ENCODE data around the gene MAP3K7CL.
"Not testable (repeated sequence)": the region's sequence is repeated elsewhere in the genome, so short reads cannot be mapped to it uniquely, and the experiment has no call there.

Gene MAP3K7CL

DNA sequence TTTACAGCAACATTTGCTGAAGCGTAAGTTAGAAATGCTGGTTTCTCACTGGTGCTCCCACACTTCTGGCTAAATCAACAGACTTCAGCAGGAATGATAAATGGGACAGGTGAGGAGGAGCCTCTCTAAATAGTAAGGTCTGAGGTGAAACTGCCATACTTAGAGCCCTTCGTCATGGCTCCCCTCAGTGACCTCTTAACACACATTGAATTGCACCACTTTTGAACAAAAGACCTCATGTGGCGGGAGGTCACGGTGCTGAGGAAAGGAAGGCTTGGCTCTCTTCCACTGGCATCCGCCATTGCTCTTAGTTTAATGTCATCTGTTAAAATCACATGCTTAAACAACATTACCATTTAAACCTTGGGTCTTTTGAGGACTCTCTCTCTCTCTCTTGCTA lies 3.4 kb downstream of the MAP3K7CL start:
- DNase-seq (ENCODE audit: low read depth), result no peak

DNA sequence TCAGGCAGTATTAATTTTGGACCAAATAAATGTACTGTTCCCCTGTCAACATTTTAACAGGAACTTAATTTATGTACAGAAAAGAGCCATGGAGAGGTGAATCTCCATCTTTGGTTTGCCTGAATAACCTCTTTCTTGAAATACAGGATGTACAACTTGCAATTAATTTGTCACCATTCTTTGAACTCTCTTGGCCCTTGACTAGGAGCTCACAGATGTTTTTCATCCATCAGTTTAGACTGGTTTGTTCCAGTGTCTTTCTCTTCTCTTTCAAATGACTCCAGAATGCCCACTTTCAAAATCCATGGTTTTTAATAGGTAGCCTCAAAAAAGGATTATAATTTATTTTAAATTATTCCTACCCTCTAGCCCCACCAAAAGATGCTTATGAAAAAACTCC lies 5.0 kb downstream of the MAP3K7CL start:
- DNase-seq (ENCODE audit: low read depth), result no peak

DNA sequence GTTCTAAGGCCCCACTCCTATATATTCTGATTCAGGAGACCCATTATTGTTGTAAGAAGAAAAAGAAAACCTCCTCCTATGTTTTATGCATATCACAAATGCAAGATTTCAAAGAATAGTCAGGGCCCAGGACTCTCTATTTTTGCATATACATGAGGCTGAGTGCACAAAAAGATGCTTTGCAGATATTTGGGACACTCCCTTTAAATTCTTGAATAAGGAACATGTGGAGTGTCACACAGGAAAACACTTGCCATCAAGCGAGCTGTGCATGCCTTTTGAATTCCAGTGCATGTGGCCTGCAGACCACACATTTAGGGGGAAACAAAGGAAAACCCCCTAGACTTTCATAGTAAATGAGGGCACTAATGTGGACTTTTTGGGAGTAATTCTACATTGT lies 5.6 kb downstream of the MAP3K7CL start:
- DNase-seq (ENCODE audit: low read depth), result no peak

DNA sequence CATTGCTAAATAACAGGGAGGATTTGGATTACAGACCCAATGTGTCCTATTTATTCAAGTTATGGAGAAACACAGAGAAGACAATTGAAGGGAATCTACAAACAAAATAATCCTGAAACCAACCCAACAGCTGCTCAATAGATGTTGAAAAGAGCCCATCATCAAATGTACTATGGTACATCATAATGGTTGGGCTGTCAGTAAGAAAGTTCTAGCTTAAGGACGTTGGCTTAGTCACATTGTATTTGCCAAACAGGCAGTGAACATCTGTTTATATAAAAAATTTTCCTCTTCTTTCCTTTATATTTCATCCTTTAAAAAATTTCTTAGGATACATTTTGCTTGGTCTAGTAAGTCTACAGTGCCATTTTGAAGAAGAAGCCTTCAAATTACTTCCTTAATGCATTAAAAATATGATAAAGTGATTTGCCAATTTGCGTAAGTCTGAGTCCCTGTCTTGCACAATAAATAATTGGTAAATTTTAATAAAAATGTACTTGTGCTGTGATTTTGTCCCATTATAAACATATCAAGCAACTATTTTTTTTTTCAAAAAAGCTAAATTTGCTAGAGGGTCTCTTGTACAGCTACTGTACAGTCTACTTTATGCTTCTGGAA lies 14.4 kb downstream of the MAP3K7CL start:
- no peak for DNase-seq (ENCODE audit: low read depth)

DNA sequence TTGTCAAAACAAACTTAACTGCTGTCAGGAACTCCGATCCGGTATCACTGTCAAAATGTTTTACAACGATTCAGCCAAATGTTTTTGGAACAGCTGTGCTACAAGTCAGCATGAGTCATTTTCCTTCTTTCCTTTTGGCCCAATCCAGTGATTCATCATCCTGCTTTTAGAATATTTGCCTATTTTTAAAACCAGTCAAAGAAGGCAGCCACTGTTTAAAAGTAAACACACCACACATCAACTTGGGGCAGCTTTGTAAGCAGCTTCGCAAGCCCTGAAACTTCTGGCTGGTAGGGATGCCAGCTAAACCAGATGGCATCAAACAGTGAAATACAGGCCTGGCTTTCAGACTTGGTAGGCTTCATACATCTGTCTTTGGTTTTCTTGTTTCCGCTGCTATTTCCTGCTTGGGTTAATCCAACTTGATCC lies 14.9 kb downstream of the MAP3K7CL start:
- no peak for DNase-seq (ENCODE audit: low read depth)

DNA sequence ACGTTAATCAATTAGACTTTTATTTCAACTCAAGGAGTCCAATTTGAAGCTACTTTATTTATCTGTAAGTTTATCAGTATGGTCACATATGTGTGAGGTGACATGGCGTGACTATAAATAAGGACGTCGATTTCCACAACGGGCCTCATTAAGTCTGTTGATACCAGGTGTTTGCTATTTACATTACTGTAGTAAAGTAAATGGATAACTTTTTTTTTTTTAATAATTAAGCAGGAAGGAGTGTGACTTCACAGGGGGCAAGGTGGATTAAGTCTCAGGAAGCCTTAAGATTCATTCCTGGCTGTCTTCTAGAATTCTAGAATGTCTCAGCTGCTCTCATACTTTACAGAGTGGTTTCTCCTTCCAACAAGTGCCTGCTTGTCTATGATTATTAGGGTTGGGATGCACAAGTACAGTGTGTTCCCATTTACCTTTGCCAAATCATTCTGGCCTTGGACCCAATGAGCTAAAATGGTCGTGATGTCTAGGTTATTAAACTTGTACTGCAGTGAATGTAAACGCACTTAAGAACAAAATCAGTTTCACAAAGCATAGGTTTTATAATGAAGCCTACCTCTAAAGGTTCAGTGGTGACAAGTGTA lies 15.5 kb downstream of the MAP3K7CL start:
- DNase-seq (ENCODE audit: low read depth), result no peak

DNA sequence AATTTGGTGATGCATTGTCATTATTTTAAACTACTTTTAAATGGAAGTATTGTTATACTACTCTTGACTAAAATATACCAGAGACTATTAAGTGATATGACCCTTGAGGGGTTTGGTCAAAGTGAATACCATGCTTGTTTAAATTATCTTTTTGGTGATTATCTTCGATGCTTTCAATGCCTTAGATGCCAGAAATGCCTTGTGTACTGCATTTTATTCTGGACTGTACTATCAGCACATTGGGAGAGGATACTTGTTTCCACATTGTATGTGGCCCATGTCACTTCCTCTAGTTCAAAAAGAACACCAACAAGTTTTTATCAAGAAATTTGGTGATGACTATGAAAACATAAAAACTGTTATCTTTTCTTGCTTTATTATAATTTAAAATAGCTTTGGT lies 16.3 kb downstream of the MAP3K7CL start:
- no peak for DNase-seq (ENCODE audit: low read depth)

DNA sequence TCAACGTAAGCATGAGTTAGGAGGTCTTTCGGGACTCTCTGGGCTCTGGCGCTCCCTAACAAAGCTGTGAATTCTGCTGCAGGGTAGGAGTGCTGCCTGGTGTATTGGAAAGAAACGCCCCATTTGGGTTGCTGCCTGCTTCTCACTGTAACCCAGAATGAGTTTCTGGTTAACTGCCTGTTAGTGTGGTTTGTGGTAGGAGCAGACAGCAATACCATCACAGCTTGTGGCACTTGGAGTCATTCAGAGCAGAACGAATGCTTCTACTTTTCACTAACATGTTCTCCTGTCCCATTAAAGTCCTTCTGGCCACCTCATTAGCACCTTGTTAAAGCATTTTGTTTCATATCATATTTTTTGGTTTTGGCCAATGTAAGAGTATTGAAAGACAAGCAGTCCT lies 18.1 kb downstream of the MAP3K7CL start:
- no peak for DNase-seq (ENCODE audit: low read depth)

DNA sequence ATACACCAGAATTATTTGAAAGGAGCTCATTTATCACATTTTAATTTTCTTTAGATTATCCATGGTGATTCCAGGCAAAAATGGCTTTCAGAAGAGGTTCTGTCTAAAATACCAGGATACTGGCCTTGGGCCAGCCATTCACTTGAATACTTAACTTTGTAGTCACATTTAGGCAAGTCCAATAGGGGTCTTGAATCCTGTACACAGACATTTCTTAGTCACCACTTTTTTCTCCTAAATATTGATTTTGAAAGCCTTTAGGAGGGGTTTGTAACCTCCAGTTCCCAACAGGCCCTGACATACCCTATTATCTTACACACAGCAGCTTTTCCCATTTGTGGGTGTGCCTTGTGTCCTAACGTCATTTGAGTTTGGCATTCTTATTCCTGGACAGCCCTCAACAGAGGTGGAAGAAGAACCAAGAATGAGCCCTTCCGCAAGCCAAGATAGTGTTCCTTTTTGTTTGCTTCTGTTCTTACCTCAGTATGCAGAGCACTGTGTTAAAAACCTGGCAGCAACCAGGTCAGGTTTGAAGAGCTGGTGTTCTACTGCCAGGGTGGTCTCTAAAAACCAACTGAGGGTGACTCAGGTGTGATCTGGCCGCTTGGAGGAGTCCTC lies 19.5 kb downstream of the MAP3K7CL start:
- no peak for DNase-seq (ENCODE audit: low read depth)

DNA sequence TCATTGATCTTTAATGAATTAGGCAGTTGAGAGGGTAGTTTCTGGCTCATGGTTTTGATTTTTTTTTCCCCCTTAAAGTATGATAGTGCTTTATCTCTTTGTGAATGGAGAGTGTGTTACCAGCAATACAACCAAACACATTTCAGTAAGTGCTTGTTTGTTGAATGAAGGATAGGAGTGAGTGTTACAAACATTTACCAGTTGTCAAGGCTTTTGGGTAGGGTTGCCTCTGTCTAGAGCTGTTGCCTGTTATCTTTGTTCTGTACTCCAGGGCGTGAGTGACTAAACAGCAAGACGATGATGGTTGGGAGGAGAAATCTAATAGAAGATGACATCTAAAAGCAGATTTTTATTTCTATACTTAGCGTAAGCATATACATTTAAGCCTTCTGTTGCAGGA lies 21.5 kb downstream of the MAP3K7CL start:
- DNase-seq (ENCODE audit: low read depth), result no peak

DNA sequence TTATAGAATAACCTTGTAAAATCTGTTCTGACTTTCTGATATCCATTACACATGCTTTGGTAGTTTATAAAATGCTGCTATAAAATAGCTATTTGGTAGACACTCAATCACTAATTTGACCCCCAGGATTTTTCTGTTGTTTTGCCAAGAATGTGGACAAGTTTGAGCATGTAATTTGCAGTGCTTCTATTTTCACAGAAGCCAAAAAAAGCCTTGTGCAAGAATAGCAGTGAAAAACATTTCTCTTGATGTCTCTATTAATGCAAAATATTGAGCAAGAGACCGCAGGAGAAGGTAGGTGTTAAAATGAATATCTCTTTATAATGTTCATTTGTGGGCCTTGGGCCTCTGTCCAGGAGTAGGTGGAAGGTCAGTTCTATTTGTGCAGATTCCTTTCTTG lies 22.5 kb downstream of the MAP3K7CL start:
- DNase-seq (ENCODE audit: low read depth), result no peak

DNA sequence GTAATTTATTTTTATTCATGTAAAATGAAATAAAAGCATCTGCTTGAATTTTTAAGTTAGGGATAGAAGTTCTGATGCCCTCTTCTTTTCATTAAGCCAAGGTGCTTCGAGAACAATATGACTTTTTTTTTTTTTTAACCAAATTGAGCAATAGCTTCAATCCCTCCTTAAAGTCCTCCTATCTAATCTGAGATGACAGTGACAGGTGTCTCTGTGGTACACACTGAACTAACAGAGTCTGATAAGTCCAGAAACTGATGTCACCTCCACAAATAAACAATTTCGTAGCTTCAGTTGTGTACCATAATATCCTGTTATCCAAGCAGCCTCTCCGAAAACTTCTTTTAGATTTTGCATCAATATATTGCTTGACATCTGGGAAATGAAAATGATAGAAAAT lies 23.8 kb downstream of the MAP3K7CL start:
- DNase-seq (ENCODE audit: low read depth), result no peak

DNA sequence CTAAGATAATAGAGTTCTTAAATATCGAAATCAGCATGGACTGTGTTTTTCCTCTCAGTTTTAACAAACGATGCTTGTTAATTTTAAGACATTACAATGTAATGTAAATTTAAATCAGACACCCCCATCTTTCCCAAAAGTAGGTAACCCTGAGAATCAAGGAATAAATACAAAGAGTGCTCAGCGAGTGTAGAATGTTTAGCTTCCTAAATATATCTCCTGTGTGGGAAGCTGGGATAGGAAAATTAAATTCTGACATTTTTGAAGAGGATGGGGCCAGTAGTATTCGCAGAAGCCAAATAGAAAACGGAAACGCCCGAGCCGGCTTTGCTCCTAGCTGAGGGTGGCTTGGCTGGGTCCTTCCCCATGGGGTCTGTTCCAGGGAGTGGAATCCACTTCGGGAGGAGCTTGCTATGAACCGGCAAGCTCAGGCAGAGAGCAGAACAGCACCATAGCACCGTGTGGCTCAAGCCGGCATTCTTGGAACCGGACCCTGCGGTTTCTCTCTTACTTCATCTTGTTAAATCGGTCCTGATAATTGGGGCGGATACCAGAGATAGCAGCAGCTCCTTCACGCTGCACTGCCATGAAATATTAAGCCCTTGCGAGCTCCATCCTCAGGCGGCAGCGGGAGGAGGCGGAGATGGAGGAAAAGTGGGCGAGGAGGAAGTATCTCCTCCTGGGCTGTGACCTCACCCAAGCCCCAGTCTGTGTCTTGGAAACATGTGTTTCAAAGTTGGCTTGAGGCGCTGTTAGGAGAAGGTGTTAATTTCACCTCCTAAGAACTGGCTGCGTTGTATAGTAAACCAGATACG lies 24.9 kb downstream of the MAP3K7CL start:
- no peak for DNase-seq (ENCODE audit: low read depth)

DNA sequence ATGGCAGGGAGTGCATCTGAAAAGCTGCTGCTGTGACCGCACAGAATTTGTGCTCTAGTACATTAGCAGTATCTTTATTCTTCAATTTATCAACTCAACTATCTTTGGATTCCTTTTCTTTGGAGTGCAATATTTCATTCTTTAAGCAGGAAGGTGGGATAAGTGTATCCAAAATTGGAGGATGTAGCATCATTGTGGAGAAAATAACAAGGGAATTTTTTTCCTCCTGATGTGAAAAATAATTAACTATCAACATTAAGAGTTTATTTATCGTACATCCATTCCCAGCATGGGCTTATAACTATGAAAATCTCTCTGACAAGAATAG lies 25.5 kb downstream of the MAP3K7CL start:
- no peak for DNase-seq (ENCODE audit: low read depth)

DNA sequence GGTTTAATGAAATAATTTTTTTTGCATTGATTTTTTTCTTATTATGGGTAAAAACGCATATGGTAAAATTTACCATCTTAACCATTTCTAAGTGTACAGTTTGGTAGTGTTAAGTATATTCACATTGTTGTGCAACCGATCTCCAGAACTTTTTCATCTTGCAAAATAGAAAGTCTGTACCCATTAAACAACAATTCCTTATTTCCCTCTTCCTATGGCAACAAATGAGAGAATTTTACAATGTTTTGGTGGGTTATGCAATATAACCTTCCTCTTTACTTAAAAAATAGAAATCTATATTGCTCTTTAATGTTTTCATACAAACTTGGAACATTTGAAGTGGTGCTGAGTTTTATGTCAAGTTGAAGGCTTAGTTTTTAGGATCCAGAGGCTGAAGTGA lies 26.6 kb downstream of the MAP3K7CL start:
- DNase-seq (ENCODE audit: low read depth), result no peak

DNA sequence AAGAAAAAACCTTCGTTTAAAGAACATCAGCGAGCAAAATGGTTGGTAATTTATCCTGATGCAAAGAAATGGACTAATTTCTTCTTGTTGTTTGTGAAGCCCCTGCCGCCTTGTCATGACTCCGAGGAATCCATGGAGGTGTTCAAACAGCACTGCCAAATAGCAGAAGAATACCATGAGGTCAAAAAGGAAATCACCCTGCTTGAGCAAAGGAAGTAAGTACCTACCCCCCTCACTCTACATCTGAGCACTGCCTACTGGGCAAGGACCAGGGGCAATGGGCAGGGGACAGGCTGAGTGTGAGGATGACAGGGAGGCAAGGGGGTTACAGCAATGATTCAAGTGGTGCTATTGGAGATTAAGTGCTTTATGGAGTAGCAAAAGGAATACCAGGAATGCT lies 29.4 kb downstream of the MAP3K7CL start:
- DNase-seq (ENCODE audit: low read depth), result no peak

DNA sequence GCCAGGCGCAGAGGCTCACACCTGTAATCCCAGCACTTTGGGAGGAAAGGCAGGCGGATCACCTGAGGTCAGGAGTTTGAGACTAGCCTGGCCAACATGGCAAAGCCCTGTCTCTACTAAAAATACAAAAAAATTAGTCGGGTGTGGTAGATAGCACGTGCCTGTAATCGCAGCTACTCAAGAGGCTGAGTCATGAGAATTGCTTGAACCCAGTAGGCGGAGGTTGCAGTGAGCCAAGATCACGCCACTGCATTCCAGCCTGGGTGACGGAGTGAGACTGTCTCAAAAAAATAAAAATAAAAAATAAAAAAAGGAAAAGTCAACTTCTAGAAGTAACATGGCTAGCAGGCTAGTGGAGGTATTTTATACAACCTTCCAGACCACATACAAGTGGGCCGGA lies 32.4 kb downstream of the MAP3K7CL start:
- DNase-seq (ENCODE audit: low read depth), result not testable (repeated sequence)

DNA sequence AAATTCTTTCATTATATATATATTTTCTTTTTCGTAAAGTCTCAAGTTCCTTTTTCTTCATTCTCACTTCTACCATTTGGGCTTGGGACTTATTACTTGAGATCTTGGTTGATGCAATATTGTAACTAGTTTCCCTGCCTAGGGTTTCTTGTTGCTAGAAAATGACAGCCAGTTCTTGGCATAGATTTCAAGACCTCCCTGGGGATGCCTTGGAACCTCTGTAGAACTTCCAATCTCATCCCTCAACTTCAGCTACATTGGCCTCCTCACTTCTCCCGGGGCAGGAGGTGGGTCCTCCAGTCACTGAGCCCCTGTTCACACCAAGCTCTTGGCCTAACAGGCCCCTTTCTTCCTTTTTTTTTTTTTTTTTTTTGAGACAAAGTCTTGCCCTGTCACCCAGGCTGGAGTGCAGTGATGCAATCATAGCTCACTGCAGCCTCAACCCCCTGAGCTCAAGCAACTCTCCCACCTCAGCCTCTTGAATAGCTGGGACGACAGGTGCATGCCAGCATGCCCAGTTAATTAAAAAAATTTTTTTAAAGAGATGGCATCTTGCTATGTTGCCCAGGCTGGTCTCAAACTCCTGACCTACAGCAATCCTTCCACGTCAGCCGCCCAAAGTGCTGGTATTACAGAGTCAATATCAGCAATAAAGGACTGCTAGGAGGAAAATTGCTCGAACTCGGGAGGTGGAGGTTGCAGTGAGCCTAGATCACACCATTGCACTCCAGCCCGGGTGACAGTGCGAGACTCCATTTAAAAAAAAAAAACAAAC lies 33.1 kb downstream of the MAP3K7CL start:
- DNase-seq (ENCODE audit: low read depth), result no peak

DNA sequence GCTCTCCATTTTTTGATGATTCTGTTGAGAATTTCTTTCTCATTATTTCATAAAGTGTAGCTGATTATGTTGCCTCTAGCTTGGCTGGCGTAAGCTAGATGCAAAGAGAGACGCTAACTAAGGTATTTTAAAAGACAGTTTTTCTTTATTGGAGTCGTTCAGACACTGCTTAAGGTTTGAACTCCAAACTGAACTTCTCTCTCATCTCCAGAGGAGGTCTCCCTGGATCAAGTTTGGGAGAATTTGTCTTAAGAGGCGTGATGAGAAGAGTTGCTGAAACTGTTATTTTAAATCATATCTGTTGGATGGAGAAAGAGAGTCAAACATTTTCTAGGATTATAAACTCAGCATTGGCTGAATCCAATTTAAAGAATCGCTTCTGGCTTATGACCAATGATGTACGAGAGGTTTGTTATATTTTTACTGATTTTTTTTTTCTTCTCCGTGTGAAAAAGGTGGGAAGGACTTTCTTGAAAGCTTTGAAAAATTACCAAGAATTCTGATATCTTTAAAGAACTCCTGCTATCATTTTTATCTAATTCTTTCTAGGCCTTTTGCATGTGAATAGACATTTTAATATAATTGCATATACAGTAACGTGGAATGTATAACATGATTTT lies 34.0 kb downstream of the MAP3K7CL start:
- DNase-seq (ENCODE audit: low read depth), result no peak

DNA sequence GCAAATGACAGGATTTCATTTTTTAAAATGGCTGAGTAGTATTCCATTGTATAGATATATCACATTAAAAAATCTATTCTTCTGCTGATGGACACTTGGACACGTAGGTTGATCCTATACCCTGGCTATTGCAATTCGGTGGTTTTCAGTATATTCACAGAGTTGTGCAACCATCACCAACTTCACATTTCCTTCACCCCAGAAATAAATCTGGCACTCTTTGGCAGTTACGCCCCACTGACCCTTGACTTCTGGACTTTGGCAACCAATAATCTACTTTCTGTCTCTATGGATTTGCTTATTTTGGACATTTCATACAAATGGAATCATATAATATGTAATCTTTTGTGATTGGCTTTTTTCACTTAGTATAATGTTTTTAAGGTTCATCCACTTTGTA lies 35.9 kb downstream of the MAP3K7CL start:
- DNase-seq (ENCODE audit: low read depth), result no peak

DNA sequence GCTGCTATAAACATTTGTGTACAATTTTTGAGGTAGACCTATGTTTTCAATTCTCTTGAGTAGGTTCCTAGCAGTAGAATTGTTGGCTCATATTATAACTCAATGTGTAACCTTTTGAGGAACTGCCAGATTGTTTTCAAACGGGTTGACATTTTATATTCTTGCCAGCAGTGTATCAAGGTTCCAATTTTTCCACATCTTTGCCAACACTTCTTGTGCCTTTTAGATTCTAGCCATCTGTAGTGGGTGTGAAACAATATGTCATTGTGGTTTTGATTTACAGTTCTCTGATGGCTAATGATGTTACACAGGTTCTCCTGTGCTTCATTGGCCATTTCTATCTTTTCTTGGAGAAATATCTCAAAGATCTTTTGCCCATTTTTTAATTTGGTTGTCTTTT lies 36.4 kb downstream of the MAP3K7CL start:
- no peak for DNase-seq (ENCODE audit: low read depth)

DNA sequence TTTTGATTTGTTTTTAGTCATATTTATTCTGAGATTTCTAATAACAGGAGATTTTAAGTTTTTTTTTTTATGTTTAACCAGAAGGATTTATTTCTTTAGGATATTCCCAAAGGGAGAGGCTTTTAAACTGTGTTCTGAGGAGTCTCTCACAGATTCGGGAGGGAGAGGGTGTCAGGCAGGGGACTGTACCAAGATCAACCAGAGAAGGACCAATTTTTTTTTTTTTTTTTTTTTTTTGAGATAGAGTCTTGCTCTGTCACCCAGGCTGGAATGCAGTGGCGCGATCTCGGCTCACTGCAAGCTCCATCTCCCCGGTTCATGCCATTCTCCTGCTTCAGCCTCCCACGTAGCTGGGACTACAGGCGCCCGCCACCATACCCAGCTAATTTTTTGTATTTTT lies 37.0 kb downstream of the MAP3K7CL start:
- not testable (repeated sequence) for DNase-seq (ENCODE audit: low read depth)
